ENCODE results near the gene FRS3. TPM values are rescaled to one million over a fixed set of nuclear protein-coding genes. Genes with fewer than 3 reads are reported as not detected.
A peak's percentile ranks its signal among the peaks of the same experiment; 100 is the strongest.

FRS3 gene
- total RNA-seq, 1 donor from 2014 or later = 3.1 TPM

GRCh38 chr6:41735427-41736185 lies 44.1 kb downstream of the FRS3 start, which contains the start of gene TFEB:
TFEB (minus strand) TSS chr6:41735608; CDS start chr6:41691213, 44,395 bp downstream.
- H3K27ac Mint-ChIP-seq (ENCODE audit: unreplicated experiment) = peak within 1 kb of the TSS; percentile 81
- TF ChIP-seq CTCF (IDR thresholded peaks at IDR 0.05; ENCODE audit: insufficient read depth, low read depth, low read length) (peak; percentile 68), EZH2 (IDR thresholded peaks at IDR 0.05; ENCODE audit: insufficient read depth, low read length) (no peak)
- Histone ChIP-seq H4K20me1 (ENCODE audit: insufficient read depth, low read length) (peaks cover 5% of the 10 kb centered on the region), H3K9me3 (ENCODE audit: insufficient read depth, low read depth, low read length) (no peaks in the 10 kb centered on the region), H3K4me2 (ENCODE audit: low read length) (peak within 1 kb of the TSS; percentile 96), H3K79me2 (ENCODE audit: insufficient read depth, low read length) (peaks cover 6% of the 10 kb centered on the region), H3K36me3 (ENCODE audit: insufficient read depth, low read length) (no peaks in the 10 kb centered on the region), H3K4me3 (ENCODE audit: insufficient read depth, low read depth, low read length) (peak within 1 kb of the TSS; percentile 62), H2AFZ (ENCODE audit: low read depth, low read length) (peak within 1 kb of the TSS; percentile 85), H3K27ac (ENCODE audit: low read depth, low read length) (peak within 1 kb of the TSS; percentile 12), H3K9ac (ENCODE audit: low read length) (peak within 1 kb of the TSS; percentile 74), H3K4me1 (ENCODE audit: insufficient read depth, low read length) (peaks cover 27% of the 10 kb centered on the region), H3K27me3 (ENCODE audit: insufficient read depth, low read length) (no peaks in the 10 kb centered on the region)
- peak within 1 kb of the TSS; percentile 78 for H3K4me3 Mint-ChIP-seq (ENCODE audit: unreplicated experiment)
- H3K36me3 Mint-ChIP-seq (ENCODE audit: low read depth, unreplicated experiment) = no peaks in the 10 kb centered on the region
- FAIRE-seq (no peak), DNase-seq (ENCODE audit: low read depth) (peak; percentile 68)
- peaks cover 11% of the 10 kb centered on the region for H3K4me1 Mint-ChIP-seq (ENCODE audit: low read depth, unreplicated experiment)
- peaks cover 7% of the 10 kb centered on the region for H3K27me3 Mint-ChIP-seq (ENCODE audit: low read depth, unreplicated experiment)
- no peaks in the 10 kb centered on the region for H3K9me3 Mint-ChIP-seq (ENCODE audit: unreplicated experiment)

- H3K9me3 ChIP-seq (ENCODE audit: insufficient read depth, low read depth, low read length) = no peaks in the 10 kb centered on the region
- peak overlapping the region; percentile 12 for H3K27ac ChIP-seq (ENCODE audit: low read depth, low read length)
- H3K36me3 ChIP-seq (ENCODE audit: insufficient read depth, low read length) = no peaks in the 10 kb centered on the region
- Mint-ChIP-seq H3K4me1 (ENCODE audit: low read depth, unreplicated experiment) (peaks cover 11% of the 10 kb centered on the region), H3K4me3 (ENCODE audit: unreplicated experiment) (peak overlapping the region; percentile 78), H3K27ac (ENCODE audit: unreplicated experiment) (no peak overlapping the region), H3K36me3 (ENCODE audit: low read depth, unreplicated experiment) (no peaks in the 10 kb centered on the region), H3K9me3 (ENCODE audit: unreplicated experiment) (no peaks in the 10 kb centered on the region), H3K27me3 (ENCODE audit: low read depth, unreplicated experiment) (peaks cover 13% of the 10 kb centered on the region)
- peak overlapping the region; percentile 96 for H3K4me2 ChIP-seq (ENCODE audit: low read length)
- TF ChIP-seq CTCF (IDR thresholded peaks at IDR 0.05; ENCODE audit: insufficient read depth, low read depth, low read length) = no peak
- H4K20me1 ChIP-seq (ENCODE audit: insufficient read depth, low read length) = peaks cover 13% of the 10 kb centered on the region
- no peaks in the 10 kb centered on the region for H3K27me3 ChIP-seq (ENCODE audit: insufficient read depth, low read length)
- peak overlapping the region; percentile 85 for H2AFZ ChIP-seq (ENCODE audit: low read depth, low read length)
- peak; percentile 68 for DNase-seq (ENCODE audit: low read depth)
- H3K4me3 ChIP-seq (ENCODE audit: insufficient read depth, low read depth, low read length) = peak overlapping the region; percentile 62
- FAIRE-seq = no peak
- peaks cover 6% of the 10 kb centered on the region for H3K79me2 ChIP-seq (ENCODE audit: insufficient read depth, low read length)
- H3K4me1 ChIP-seq (ENCODE audit: insufficient read depth, low read length) = peaks cover 30% of the 10 kb centered on the region
- peak overlapping the region; percentile 74 for H3K9ac ChIP-seq (ENCODE audit: low read length)
These were observed 44.9 kb downstream of the FRS3 start for GRCh38 chr6:41734666-41735426.
